Activated T-helper 1 cell treated with anti-CD3 and anti-CD28 coated beads, Interleukin-12 subunit alpha, Interleukin-12 subunit beta, Interleukin-2, Interleukin-4 antibody, amounts not matched to agents 30 ng/mL and 10 ng/mL and 1 ng/mL, durations not matched to agents 14 hours and 24 hours and 36 hours (primary cell): ENCODE measurements around the gene RPL5. TPM values are rescaled to one million over a fixed set of nuclear protein-coding genes. Genes with fewer than 3 reads are reported as not detected.

Experiments used
- total RNA-seq: library from RNA; stranded (reverse); gene quantifications from 2 replicates; pipeline ENCODE4 v1.2.3, GENCODE V29; 2022

The RPL5 gene
- total RNA-seq, 1 donor from 2014 or later, result 1,120 TPM

Other genes with a start within 250 kb of the RPL5 start
- gene EVI5, start 46.9 kb upstream of the RPL5 start, total RNA-seq, result 11.0 and 11.3 TPM in 2 replicates
- gene DIPK1A, start 129.4 kb downstream of the RPL5 start, total RNA-seq, result 20.3 and 20.8 TPM in 2 replicates
- 68.4 and 71.0 TPM in 2 replicates for gene MTF2, start 247.2 kb downstream of the RPL5 start, total RNA-seq